ENCODE measurements around the gene HRH1.

DNA sequence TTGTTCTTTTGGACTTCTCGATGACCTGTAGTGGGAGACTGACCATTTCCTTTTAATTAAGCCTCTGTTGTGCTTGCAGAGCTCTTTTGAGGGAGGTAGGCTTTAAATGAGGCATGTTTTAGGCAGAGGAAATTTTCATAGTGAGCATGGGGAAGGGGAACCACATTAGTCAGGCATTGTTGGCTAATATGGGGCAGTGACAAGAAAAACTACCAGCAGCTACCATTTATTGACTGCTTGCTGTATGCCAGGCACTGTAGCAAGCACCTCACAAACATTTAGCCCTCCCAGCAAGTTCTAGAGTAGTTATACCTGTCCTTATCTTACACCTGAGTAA is 128.8 kb downstream of the HRH1 start:
- TF ChIP-seq, protein P1, sequence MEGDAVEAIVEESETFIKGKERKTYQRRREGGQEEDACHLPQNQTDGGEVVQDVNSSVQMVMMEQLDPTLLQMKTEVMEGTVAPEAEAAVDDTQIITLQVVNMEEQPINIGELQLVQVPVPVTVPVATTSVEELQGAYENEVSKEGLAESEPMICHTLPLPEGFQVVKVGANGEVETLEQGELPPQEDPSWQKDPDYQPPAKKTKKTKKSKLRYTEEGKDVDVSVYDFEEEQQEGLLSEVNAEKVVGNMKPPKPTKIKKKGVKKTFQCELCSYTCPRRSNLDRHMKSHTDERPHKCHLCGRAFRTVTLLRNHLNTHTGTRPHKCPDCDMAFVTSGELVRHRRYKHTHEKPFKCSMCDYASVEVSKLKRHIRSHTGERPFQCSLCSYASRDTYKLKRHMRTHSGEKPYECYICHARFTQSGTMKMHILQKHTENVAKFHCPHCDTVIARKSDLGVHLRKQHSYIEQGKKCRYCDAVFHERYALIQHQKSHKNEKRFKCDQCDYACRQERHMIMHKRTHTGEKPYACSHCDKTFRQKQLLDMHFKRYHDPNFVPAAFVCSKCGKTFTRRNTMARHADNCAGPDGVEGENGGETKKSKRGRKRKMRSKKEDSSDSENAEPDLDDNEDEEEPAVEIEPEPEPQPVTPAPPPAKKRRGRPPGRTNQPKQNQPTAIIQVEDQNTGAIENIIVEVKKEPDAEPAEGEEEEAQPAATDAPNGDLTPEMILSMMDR (IDR thresholded peaks at IDR 0.05), result no peak
- TF ChIP-seq POLR2A (IDR thresholded peaks at IDR 0.05), result no peak

All from adrenal gland (tissue), 5 donors.